SK-N-SH (cell line): ENCODE measurements around the gene RAC3. TPM values are rescaled to one million over a fixed set of nuclear protein-coding genes. Genes with fewer than 3 reads are reported as not detected.

Experiments used
- CTCF ChIA-PET: fragments of 300-600, 350-600 bp; formaldehyde crosslinking; extraction: SDS; loops from one replicate; lab custom pipeline; 2021; lab: Yijun Ruan, JAX
- POLR2A ChIA-PET: fragments of 350-600 bp; sonication (Branson Sonifier 250); formaldehyde crosslinking; extraction: SDS; loops from one replicate; lab custom pipeline; 2020; ENCODE audit warnings: antibody characterized with exemption, inconsistent platforms; lab: Yijun Ruan, JAX
- DNase-seq: peaks from one replicate; pipeline ENCODE4 v3.0.0; 2012
- H2AFZ ChIP-seq: fragments of 200-600 bp; sonication (generic); 2 replicates; pipeline ENCODE4 v1.8.1; 2016; ENCODE audit warnings: antibody characterized with exemption, mild to moderate bottlenecking, low read depth
- H3F3A ChIP-seq: fragments of 200-600 bp; sonication (generic); replicated peaks from 2 replicates; pipeline ENCODE3; 2016; ENCODE audit warnings: antibody characterized with exemption, mild to moderate bottlenecking; ENCODE audit not compliant: insufficient read depth
- H3K27ac ChIP-seq, 2 experiments: fragments of 200-500 bp in 1 of 2; fragments of 200-600 bp in 1 of 2; sonication (Bioruptor generic) in 1 of 2; sonication (generic), shearing (Covaris generic) in 1 of 2; 2 replicates each; pipeline versions ENCODE4 v1.5.1 to v1.6.1; 2014 to 2016; ENCODE audit warnings: low read depth in 2 of 2, inconsistent platforms in 1 of 2, low read length in 1 of 2, mild to moderate bottlenecking in 1 of 2, mixed read lengths in 1 of 2
- H3K27me3 ChIP-seq: fragments of 200-600 bp; sonication (generic), shearing (Covaris generic); 2 replicates; pipeline ENCODE4 v1.6.1; 2016; ENCODE audit warnings: mixed run types; ENCODE audit not compliant: insufficient read depth
- H3K36me3 ChIP-seq, 2 experiments: fragments of 200-500 bp in 1 of 2; fragments of 200-600 bp in 1 of 2; sonication (Bioruptor generic) in 1 of 2; sonication (generic) in 1 of 2; replicated peaks in 1 of 2; 2 replicates each; pipeline versions ENCODE3 to v1.5.1; 2014 to 2016; ENCODE audit warnings: low read length in 1 of 2, mild to moderate bottlenecking in 1 of 2; ENCODE audit not compliant: insufficient read depth in 2 of 2, control insufficient read depth in 1 of 2
- H3K4me1 ChIP-seq, 2 experiments: fragments of 200-500 bp in 1 of 2; fragments of 200-600 bp in 1 of 2; sonication (Bioruptor generic) in 1 of 2; sonication (generic), shearing (Covaris generic) in 1 of 2; 2 replicates each; pipeline versions ENCODE4 v1.5.1 to v1.6.1; 2014 to 2016; ENCODE audit warnings: low read depth in 1 of 2, low read length in 1 of 2, mixed run types in 1 of 2; ENCODE audit not compliant: insufficient read depth in 2 of 2, control insufficient read depth in 1 of 2
- H3K4me2 ChIP-seq: fragments of 200-600 bp; sonication (generic), shearing (Covaris generic); 2 replicates; pipeline ENCODE4 v1.6.1; 2017; ENCODE audit warnings: mixed run types
- H3K4me3 ChIP-seq, 2 experiments: fragments of 200-500 bp in 1 of 2; fragments of 200-600 bp in 1 of 2; sonication (Bioruptor generic) in 1 of 2; sonication (generic), shearing (Covaris generic) in 1 of 2; 2 replicates each; pipeline versions ENCODE4 v1.5.1 to v1.8.1; 2014 to 2016; ENCODE audit warnings: low read depth in 2 of 2, inconsistent platforms in 1 of 2, low read length in 1 of 2, mild to moderate bottlenecking in 1 of 2, mixed read lengths in 1 of 2, moderate library complexity in 1 of 2
- H3K79me2 ChIP-seq: fragments of 200-600 bp; sonication (generic); 2 replicates; pipeline ENCODE4 v1.8.1; 2017; ENCODE audit warnings: mild to moderate bottlenecking; ENCODE audit not compliant: insufficient read depth
- H3K9ac ChIP-seq: fragments of 200-600 bp; sonication (generic); 2 replicates; pipeline ENCODE4 v1.6.1; 2017; ENCODE audit warnings: mixed run types
- H3K9me2 ChIP-seq: fragments of 200-600 bp; sonication (generic); 2 replicates; pipeline ENCODE4 v1.6.1; 2017; ENCODE audit warnings: mixed run types
- H3K9me3 ChIP-seq: fragments of 200-600 bp; sonication (generic); 2 replicates; pipeline ENCODE4 v1.6.1; 2017; ENCODE audit warnings: mixed run types, mild to moderate bottlenecking, moderate library complexity
- H4K20me1 ChIP-seq: fragments of 200-600 bp; sonication (generic); 2 replicates; pipeline ENCODE4 v1.6.1; 2017; ENCODE audit warnings: mild to moderate bottlenecking, mixed run types; ENCODE audit not compliant: insufficient read depth
- CHD2 ChIP-seq: fragments of 150-350 bp; IDR thresholded peaks from 2 replicates; pipeline ENCODE4 v1.6.1; 2018; ENCODE audit warnings: low read length; ENCODE audit not compliant: partially characterized antibody
- EZH2phosphoT487 ChIP-seq: fragments of 200-600 bp; sonication (generic); IDR thresholded peaks from 2 replicates; pipeline ENCODE4 v1.6.1; 2017; ENCODE audit warnings: low read depth, mixed run types, mild to moderate bottlenecking, antibody characterized with exemption, moderate library complexity, borderline replicate concordance
- FOSL2 ChIP-seq: IDR thresholded peaks from 2 replicates; pipeline ENCODE4 v1.4.0; 2012; ENCODE audit warnings: low read depth, mild to moderate bottlenecking, moderate library complexity, borderline replicate concordance
- FOXM1 ChIP-seq: IDR thresholded peaks from 2 replicates; pipeline ENCODE4 v1.4.0; 2012; ENCODE audit warnings: low read depth, mild to moderate bottlenecking
- GABPA ChIP-seq: IDR thresholded peaks from 2 replicates; pipeline ENCODE4 v1.4.0; 2012; ENCODE audit warnings: low read depth, mild to moderate bottlenecking
- GATA2 ChIP-seq: sonication (generic); formaldehyde crosslinking; IDR thresholded peaks from 2 replicates; pipeline ENCODE4 v1.5.0; 2020; ENCODE audit warnings: mild to moderate bottlenecking, missing genetic modification reagents
- MEF2A ChIP-seq: IDR thresholded peaks from 2 replicates; pipeline ENCODE4 v1.4.0; 2012; ENCODE audit warnings: low read depth, borderline replicate concordance
- MXI1 ChIP-seq: IDR thresholded peaks from 2 replicates; pipeline ENCODE4 v1.6.1; 2012; ENCODE audit warnings: mild to moderate bottlenecking, low read depth, low read length, improper control_type of control experiment
- NFIC ChIP-seq: IDR thresholded peaks from 2 replicates; pipeline ENCODE4 v1.4.0; 2012; ENCODE audit warnings: borderline replicate concordance
- POLR2AphosphoS5 ChIP-seq: IDR thresholded peaks from 2 replicates; pipeline ENCODE4 v1.6.1; 2012; ENCODE audit warnings: low read depth, low read length
- RAD21 ChIP-seq: IDR thresholded peaks from 2 replicates; pipeline ENCODE4 v1.6.1; 2012; ENCODE audit warnings: mild to moderate bottlenecking, low read length
- RFX5 ChIP-seq: IDR thresholded peaks from 2 replicates; pipeline ENCODE4 v1.6.1; 2012; ENCODE audit warnings: mild to moderate bottlenecking, improper control_type of control experiment, low read length
- TAF1 ChIP-seq: IDR thresholded peaks from 2 replicates; pipeline ENCODE4 v1.6.1; 2012; ENCODE audit warnings: low read depth, mild to moderate bottlenecking, low read length, moderate library complexity, borderline replicate concordance
- TCF12 ChIP-seq: IDR thresholded peaks from 2 replicates; pipeline ENCODE4 v1.4.0; 2012
- USF1 ChIP-seq: IDR thresholded peaks from 2 replicates; pipeline ENCODE4 v1.4.0; 2012; ENCODE audit warnings: low read depth, borderline replicate concordance
- YY1 ChIP-seq: IDR thresholded peaks from 2 replicates; pipeline ENCODE4 v1.4.0; 2012; ENCODE audit warnings: low read depth, mild to moderate bottlenecking
- ZBTB33 ChIP-seq: IDR thresholded peaks from 2 replicates; pipeline ENCODE4 v1.4.0; 2012; ENCODE audit warnings: low read depth, borderline replicate concordance
- WGBS: methylation state at CpG from one replicate; pipeline ENCODE4 v1.1.6; 2017; ENCODE audit warnings: low lambda C conversion rate; 5-methylcytosine and 5-hydroxymethylcytosine counted together
- polyA plus RNA-seq, 3 experiments: library from polyadenylated mRNA; depleted of rRNA; stranded (reverse); fragments of >200 nt; gene quantifications; 2 replicates each; pipeline ENCODE4 v1.2.3, GENCODE V29; 2012
- TF ChIP-seq, protein P1 (sequence below): IDR thresholded peaks from 2 replicates; pipeline ENCODE4; 2012
- TF ChIP-seq, protein P2 (sequence below): fragments of 150-350 bp; IDR thresholded peaks from 2 replicates; pipeline ENCODE4 v1.6.1; 2017; ENCODE audit warnings: antibody characterized with exemption, low read length, low read depth, borderline replicate concordance
- TF ChIP-seq, protein P3 (sequence below): IDR thresholded peaks from 2 replicates; pipeline ENCODE4 v1.4.0; 2012; ENCODE audit warnings: low read depth

The RAC3 gene
- polyA plus RNA-seq, 1 of the 3 experiments (the other 2 are of a cell fraction): 83.6 TPM

- CTCF ChIA-PET: interaction anchor here (0.6 to 35.7 kb wide), 34 partner anchors 9 to 472 kb away, joined by 3 to 1216 read pairs (median 6); partner anchors contain the start of genes ASPSCR1, DCXR, GPS1 and MAFG
- no peak overlapping the region for H3K9ac ChIP-seq
- DNase-seq: no peak
- TF ChIP-seq RAD21 (no peak), YY1 (no peak), GABPA (no peak), RFX5 (no peak), POLR2AphosphoS5 (no peak), MXI1 (no peak), GATA2 (CRISPR knock-in tag) (no peak), CHD2 (no peak), TAF1 (no peak), NFIC (no peak), FOXM1 (no peak), ZBTB33 (no peak), TCF12 (no peak), FOSL2 (no peak), EZH2phosphoT487 (no peak), MEF2A (no peak), USF1 (no peak)
- TF ChIP-seq, protein P1, sequence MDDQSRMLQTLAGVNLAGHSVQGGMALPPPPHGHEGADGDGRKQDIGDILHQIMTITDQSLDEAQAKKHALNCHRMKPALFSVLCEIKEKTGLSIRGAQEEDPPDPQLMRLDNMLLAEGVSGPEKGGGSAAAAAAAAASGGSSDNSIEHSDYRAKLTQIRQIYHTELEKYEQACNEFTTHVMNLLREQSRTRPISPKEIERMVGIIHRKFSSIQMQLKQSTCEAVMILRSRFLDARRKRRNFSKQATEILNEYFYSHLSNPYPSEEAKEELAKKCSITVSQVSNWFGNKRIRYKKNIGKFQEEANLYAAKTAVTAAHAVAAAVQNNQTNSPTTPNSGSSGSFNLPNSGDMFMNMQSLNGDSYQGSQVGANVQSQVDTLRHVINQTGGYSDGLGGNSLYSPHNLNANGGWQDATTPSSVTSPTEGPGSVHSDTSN: no peak
- TF ChIP-seq, protein P2, sequence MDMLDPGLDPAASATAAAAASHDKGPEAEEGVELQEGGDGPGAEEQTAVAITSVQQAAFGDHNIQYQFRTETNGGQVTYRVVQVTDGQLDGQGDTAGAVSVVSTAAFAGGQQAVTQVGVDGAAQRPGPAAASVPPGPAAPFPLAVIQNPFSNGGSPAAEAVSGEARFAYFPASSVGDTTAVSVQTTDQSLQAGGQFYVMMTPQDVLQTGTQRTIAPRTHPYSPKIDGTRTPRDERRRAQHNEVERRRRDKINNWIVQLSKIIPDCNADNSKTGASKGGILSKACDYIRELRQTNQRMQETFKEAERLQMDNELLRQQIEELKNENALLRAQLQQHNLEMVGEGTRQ: no peak
- TF ChIP-seq, protein P3, sequence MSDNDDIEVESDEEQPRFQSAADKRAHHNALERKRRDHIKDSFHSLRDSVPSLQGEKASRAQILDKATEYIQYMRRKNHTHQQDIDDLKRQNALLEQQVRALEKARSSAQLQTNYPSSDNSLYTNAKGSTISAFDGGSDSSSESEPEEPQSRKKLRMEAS: no peak
- TF ChIP-seq, all 33 proteins: peak for 0
- 92% methylated on average over 33 of the region's 33 CpGs for WGBS
- Histone ChIP-seq H3K9me2 (no peaks in the 10 kb centered on the region), H3K27me3 (no peaks in the 10 kb centered on the region), H2AFZ (no peak overlapping the region), H3K36me3 (peaks cover 7 to 23% of the 10 kb centered on the region in 2 experiments), H3K4me2 (no peak overlapping the region), H3F3A (peaks cover 32% of the 10 kb centered on the region), H3K27ac (no peak overlapping the region), H3K9me3 (no peaks in the 10 kb centered on the region), H3K4me3 (no peak overlapping the region), H4K20me1 (peaks cover 17% of the 10 kb centered on the region), H3K79me2 (peaks cover 33% of the 10 kb centered on the region), H3K4me1 (peaks cover 15 to 31% of the 10 kb centered on the region in 2 experiments; a peak in 3 of 4 replicates)
- POLR2A ChIA-PET: interaction anchor here (0.7 to 1.2 kb wide), 3 partner anchors 12 to 59 kb away, joined by 3 to 5 read pairs (median 5); partner anchors contain the start of gene RAC3
These were observed 12.3 kb upstream of the RAC3 start for GRCh38 chr17:82018989-82019689.
